Dedifferentiated amniotic fluid mesenchymal stem cell (primary cell): Measurements from ENCODE around the gene LAMA5.

ENCODE experiments used
- DNase-seq: peaks from one replicate; pipeline ENCODE4 v3.0.0-alpha.2; 2016; ENCODE audit errors: extremely low spot score

Gene LAMA5, protein sequence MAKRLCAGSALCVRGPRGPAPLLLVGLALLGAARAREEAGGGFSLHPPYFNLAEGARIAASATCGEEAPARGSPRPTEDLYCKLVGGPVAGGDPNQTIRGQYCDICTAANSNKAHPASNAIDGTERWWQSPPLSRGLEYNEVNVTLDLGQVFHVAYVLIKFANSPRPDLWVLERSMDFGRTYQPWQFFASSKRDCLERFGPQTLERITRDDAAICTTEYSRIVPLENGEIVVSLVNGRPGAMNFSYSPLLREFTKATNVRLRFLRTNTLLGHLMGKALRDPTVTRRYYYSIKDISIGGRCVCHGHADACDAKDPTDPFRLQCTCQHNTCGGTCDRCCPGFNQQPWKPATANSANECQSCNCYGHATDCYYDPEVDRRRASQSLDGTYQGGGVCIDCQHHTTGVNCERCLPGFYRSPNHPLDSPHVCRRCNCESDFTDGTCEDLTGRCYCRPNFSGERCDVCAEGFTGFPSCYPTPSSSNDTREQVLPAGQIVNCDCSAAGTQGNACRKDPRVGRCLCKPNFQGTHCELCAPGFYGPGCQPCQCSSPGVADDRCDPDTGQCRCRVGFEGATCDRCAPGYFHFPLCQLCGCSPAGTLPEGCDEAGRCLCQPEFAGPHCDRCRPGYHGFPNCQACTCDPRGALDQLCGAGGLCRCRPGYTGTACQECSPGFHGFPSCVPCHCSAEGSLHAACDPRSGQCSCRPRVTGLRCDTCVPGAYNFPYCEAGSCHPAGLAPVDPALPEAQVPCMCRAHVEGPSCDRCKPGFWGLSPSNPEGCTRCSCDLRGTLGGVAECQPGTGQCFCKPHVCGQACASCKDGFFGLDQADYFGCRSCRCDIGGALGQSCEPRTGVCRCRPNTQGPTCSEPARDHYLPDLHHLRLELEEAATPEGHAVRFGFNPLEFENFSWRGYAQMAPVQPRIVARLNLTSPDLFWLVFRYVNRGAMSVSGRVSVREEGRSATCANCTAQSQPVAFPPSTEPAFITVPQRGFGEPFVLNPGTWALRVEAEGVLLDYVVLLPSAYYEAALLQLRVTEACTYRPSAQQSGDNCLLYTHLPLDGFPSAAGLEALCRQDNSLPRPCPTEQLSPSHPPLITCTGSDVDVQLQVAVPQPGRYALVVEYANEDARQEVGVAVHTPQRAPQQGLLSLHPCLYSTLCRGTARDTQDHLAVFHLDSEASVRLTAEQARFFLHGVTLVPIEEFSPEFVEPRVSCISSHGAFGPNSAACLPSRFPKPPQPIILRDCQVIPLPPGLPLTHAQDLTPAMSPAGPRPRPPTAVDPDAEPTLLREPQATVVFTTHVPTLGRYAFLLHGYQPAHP (N-terminal part only)

DNA sequence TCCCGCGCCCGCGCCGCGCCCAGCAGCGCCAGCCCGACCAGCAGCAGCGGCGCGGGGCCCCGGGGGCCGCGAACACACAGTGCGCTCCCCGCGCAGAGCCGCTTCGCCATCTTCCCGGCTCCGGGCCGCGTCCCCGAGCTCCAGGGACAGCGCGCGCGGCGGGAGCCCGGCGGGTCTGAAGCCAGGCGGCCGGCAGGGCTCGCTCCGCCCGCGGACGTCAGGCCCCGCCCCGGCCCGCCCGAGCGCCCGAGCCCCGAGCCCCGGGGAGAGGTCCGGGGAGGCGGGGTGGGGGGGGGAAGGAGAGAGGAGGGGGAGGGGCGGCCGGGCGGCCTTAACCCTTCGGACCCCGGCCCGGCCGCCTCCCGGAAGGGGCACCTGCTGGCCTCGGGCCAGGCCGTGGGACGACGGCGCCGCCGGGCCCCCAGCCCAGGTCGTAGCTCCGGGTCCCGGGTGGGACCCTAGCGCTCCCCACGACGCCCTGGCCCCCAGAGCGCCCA is at the start of gene LAMA5:
Gene LAMA5 (minus strand): TSS at position 177 of the 497 bp plus-strand sequence. CDS start 67 bp downstream, at position 110.
- DNase-seq, result no peak

DNA sequence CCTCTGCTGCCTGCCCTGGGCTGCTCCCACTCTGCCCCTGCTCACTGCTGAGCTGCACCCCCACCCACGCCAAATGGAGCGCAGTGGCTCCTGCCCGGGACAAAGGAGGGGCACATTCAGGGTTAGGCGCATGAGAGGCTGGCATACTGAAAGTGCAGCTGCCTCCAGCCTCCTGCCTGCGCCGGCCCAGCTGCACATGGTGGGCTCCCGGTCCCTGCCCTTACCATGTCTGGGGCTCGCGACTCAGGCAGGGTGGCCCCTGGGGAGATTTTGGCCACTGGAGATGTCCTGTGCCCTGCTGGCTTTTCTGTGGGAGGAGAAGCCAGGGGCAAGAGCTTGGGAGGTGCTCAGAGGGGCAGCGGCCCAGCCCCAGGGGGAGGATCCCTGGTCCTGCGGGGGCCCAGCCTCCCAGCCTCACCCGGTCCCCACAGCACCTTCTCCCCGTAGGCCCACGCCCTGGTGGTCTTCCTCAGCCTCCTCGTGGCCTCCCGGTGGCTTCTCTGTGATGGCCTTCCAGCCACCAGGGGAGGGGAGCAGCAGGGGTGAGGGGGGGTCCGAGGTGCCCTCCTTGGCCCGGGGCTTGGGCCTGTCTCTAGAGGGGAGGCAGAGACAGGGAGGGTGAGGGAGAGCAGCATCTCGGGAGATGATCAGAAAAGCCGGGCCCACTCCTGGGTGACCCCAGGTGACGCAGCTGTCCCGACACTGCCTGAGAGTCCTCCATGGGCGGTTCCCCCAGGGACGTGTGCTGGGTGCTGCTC is 48.4 kb upstream of the LAMA5 start:
- DNase-seq, result no peak

DNA sequence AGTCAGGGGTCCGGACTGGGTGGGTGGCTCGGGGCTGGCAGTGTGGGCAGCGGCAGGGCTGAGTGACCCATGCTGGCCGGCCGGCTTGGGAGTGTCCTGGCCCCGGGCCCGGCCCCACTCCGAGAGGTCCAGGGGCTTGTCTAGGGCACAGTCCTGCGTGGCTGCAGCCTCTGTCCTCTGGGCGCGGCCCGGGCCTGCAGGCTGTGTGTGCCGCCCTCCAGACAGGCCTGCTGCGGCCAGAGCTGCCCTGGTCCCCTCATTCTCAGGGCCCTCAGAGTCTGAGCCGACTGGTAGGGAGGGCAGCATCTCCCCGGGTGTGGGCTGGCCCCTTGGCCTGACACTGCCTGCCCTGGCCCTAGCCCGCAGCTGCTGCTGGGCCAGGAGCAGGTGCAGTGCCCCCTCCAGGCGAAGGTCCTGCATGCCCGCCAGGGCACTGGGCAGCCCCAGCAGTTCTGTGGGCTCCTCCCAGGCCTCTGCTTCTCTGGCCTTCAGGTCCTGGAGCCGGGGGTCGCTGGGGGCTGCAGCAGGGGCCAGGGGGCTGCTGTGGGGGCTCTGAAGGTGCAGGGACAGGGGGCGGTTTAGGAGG is 46.9 kb upstream of the LAMA5 start:
- no peak for DNase-seq

DNA sequence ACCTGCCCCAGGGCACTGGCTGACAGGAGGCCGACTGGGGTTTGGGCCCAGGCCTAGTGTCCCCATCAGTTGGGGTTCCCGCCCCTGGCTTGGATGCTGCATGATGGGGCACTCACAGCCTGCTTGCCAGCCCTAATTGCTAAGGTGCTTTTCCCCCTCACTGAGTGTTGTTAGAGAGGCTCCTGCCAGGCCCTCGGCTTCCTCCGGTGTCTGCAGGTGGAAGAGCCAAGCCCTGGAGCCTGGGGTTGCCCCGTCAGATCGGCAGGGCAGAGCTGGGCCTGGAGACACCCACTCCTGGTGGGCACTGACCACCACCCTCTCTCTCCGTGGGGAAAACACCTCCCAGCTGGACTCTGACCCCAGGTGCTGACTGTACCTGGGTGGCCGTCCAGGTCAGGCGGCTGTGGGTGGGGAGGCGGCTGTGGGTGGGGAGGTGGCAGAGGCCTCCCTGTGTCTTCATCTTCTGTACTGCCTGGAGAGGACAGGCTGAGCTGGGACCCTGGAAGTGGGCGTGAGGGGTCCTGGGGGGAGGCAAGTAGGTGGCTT is 46.0 kb upstream of the LAMA5 start:
- DNase-seq, result no peak

DNA sequence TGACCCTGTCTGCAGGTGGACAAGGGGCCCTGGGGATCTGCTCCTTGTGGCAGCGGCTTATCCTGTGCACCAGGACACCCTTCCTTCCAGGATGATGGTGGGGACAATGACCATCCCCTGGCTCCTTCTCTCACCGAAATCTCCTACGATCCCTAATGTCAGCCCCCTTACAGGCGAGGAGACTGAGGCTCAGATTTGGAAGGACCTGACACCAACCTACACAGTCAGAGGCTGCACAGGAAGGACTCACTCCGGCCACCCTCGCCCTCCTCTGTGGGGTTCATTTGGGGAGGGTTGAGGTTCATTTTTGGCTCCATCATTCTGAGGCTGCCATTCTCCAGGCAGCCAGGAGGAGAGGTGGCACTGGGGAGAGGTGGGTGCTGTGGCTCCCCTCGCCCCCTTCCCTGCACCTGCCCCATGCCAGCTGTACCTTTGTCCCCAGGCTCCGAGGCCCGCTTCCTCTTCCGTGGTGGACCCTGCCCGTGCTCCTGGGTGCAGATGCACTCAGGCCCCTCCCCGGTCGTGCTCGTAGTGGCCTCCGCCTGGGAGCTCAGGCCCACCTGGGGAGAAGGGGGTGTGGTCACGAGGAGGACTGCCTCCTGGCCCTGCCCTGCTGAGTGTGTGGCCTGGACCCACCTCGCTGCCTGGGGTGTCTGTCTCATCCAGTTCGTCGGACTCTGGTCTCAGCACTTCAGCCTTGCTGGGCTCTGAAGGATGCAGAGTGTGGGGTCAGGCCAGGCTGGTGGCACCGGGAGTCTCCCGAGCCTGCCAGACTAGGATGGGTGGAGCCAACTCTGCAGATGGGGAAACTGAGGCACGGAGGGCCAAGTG is 45.3 kb upstream of the LAMA5 start:
- DNase-seq, result no peak

DNA sequence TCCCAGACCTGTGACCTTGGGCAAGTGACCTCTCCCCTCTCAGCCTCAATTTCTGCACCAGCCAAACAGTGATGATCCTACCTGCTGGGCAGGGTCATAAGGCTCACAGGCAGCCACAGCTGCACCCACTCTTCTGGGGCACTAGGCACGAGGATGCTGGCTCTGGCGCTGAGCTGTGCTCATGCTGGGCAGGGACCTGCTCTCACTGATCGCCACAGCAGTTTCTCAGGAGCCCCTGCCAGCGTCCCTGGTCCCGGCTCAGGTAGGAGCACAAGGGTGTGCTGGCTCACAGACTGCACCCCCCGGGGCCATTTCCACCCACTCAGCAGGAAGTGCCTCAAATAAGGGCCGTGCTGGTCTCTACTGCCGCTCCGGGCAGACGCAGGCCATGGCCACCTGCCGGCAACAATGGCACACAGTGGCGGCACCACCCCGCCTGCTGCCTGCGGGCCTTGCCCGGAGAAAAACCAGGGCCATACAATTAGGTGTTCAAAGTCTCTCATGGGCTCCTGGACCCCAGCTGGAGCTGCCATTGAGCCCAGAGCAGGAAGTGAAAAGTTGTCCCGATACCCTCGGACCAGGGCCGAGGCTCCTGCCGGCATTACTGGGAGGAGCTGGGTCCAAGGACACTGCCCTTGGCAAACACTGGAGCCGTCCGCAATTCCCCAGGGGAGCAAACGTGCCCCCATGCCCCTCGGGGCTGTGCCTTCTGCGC is 44.5 kb upstream of the LAMA5 start:
- DNase-seq, result no peak

DNA sequence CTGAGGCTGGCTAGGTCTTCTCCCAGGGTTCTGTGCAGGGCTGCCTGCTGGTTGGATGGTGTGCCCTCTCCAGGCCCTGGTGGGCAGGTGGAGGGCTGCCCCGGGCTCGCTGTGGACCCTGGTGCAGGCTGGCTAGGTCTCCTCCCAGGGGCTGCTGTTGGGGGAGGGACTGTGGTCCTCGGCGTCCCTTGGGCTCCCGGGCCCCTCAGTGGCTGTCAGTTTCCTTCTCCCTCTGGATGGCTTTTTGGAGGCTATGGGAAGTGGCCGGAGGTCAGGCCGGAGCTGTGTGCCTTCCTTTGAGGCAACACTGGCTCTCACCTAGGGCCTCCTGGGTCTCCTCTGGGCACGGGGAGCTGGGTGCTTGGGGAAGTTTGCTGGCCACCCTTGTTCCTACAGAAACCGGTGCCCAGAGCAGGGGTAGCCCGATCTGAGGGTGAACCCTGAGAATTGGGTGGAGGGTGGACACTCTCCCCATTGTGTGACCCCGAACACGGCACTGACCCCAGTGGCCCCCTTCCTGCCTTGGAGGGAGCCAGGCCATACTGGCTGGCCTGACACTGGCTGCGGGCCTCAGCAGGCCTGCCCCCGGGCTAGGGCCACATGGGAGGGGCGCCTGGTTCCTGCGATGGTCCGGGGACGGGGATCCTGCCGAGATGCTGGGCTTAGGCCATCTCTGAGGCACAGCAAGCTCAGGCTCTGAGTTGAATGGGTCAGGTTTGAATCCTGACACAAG is 43.8 kb upstream of the LAMA5 start:
- no peak for DNase-seq

DNA sequence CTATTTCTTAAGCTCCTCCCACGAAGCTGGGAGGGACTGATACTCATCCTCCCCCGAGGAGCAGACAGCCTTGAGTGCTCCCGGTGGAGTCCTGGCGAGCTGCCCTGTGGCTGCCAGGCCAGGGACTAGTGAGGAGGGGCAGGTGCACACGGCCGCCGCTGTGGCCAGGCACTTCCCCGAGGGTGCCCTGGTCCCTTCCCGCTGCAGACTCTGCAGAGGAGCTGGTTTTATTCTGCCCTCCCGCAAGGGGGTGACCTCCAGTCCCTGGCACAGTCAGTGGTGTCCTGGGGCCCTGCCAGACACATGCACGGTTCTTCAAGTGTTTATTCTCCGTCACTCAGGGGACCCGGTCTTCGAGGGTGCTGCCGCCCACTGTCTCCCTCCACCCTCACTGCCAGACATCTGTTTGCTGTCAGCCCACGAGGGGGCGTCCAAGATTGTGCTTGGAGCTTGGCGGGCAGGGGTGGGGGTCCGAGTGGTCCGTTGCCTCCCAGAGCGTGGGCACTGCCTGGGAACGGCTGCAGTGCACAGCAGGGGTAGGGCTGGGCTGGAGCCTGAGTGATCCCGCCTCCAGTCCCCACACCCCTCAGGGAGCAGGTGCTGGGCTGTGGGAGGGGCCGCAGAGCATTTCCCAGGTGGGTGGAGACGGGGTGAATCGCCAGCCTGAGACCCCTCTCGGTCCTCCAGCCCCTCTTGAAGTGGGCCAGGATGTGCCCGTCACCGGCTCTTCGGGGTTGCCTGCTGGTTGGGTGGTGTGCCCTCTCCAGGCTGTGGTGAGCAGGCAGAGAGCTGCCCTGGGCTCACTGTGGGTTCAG is 43.0 kb upstream of the LAMA5 start:
- DNase-seq, result no peak

DNA sequence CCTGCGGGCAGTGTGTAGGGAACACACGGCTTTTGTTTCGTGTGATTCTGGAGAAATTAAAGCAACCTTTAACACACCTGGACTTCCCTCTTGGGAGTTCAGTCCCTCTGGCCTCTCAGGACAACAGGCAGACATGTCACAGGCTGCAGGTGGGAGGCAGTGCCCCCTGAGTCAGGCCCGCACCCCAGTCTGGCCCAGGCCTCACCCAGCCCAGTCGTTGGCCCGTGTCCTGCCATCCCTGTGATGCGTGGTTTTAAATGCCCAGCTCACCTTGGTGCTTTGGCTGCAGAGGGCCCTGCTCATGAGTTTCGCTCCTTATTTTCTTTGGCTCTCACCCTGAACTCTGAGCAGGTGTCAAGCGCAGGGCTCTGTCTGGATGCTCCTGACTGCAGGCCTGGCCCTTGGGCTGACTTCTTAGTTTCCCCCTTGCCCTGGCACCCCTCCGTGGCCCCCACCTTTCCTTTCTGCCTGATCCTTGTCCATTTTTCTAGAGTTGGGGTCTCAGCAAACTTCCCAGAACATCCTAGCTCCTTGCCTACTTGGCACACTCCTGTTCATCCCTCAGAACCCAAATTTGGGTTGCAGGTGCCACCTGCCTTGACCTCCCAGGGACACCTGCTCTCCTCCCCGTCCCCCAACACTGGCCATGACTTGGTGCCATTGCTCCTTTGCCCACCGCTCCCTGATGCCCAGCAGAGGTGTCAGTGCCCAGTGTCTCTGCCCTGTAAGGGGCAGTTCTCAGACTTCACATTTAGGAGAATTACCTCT is 42.2 kb upstream of the LAMA5 start:
- DNase-seq, result no peak

DNA sequence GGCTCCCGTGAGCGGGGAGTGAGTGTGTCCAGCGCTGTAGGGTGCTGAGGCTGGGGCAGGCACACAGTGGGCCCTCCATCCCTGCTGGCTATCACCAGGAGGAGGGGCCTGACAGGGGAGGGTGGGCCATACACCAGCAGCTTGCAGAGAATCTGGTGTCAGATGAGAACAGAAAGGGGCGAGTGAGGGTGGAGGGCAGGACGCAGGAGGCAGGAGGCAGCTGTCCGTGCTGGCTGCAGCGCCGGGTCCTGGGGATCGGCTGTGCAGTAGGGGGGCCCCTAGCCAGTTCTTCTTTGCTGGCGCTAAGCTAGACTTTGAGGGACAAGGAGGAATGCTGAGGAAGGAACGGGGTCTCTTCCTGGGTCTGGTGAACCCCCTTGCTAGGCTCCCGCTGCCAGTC is 41.5 kb upstream of the LAMA5 start:
- no peak for DNase-seq

DNA sequence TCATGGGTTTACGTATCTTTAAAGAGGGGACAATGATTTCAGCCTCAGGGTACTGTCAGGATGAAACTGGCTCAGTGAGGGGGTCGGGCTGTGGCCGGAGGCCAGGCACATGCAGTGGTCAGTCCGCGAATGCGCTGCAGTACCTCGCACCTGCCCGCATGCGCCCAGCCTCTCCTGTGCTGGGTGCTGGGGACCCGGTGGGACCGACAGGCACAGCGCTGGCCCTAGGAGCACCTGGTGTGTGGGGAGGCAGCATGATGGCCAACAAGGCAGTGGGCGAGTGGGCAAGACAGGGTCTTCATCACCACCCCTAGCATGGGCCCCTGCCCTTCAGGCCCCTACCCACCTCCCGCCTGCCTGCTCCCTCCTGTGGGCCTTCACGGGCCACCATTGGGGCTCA is 40.9 kb upstream of the LAMA5 start:
- DNase-seq, result no peak

DNA sequence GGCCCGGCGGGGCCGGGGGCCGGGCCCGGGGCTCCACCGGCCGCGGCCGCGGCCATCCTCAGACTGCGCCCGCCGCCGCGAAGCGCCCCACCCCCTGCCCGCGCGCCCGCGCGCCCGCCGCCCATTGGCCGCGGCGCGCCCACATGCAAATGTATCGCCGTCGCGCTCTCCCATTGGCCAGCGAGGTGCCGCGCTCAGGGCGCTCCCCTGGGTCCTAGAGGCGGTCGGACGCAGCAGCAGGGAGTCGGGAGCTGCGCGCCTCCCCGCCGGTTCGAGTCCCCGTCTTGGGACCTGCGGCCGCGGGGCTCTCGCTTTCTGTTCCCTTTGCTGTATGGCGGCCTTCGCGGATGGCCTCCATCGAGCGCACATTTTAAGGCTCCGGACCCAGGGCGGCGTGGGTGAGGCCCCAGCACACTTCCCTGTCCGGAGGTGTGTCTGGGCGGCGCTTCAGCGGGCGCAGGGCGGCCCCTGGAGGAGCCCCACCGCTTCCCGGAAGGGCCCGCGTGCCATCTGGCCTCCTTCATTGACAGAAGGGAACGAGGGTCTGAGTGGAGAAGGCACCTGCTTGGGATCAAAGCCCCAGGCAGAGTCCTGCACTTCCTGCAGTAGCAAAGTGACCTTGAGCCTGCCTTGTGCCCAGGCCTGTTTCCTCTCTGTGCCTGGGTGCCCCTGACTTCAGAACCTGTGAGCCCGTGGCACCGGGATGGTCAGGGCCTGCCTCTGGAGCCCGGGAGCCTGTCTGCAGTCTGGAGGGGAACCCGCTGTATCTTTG is 40.3 kb upstream of the LAMA5 start, which contains the start of gene CABLES2:
Gene CABLES2 (minus strand): TSS at position 65 of the 772 bp plus-strand sequence. CDS start 9 bp downstream, at position 56.
- DNase-seq, result peak; percentile 92

DNA sequence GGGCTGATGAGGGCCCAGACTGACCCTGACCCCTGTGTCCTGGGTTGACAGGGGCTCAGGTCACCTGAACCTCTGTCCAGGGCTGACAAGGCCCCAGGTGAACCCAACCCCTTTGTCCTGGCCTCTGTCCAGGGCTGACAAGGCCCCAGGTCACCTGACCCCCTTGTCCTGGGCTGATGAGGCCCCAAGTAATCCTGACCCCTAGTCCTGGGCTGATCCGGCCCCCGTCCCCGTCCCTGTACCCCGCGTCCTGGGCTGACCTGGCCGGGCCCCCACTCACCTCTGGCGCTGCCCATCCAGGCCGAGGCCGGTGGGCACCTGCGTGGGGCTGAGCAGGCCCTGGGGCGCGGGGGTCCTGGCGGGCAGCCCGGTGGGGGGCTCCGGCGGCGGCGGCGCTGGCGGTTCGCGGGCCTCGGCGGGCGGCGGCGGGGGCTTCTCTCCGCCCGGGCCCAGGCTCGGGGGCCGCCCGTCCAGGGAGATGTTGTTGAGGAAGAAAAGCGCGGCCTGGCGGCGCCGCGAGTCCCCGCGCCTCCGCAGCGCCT is 39.6 kb upstream of the LAMA5 start:
- DNase-seq, result no peak

DNA sequence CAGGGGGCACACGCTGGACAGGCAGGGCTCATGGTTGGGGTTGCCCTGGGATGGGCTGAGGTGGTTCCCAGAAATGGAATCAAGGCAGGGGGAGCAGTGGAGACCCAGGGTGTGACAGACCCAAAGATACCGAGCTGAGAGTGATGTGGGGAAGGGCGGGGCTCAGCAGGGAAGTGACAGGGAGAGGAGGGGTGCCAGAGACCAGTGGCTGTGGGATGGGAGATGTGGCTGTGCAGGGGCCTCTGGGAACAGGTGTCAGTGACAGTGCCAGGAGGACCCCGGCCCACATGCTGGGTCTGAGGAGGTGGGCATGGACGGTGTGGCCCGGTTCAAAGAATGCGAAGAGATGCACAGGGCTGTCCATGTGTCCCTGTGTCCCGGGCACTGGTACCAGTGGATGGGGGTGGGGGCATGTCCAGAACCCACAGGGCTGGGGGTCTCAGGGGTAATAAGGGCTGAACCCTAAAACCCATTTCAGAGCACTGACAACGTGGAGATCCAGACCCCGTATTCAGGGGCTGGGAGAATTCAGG is 38.9 kb upstream of the LAMA5 start:
- no peak for DNase-seq
